ENCODE measurements around the gene STXBP5L.
A peak's percentile ranks its signal among the peaks of the same experiment; 100 is the strongest.
"Not testable (repeated sequence)": the region's sequence is repeated elsewhere in the genome, so short reads cannot be mapped to it uniquely, and the experiment has no call there.

STXBP5L gene

GRCh38 chr3:121232309-121233225 is 324.6 kb downstream of the STXBP5L start:
- DNase-seq = no peak

GRCh38 chr3:121243208-121243607 is 335.2 kb downstream of the STXBP5L start:
- DNase-seq = no peak

GRCh38 chr3:121252676-121253075 is 344.7 kb downstream of the STXBP5L start:
- no peak for DNase-seq

- DNase-seq = no peak
Measured at GRCh38 chr3:121269389-121269788, 361.4 kb downstream of the STXBP5L start.

- DNase-seq = no peak
Measured at GRCh38 chr3:121274411-121274810, 366.4 kb downstream of the STXBP5L start.

GRCh38 chr3:121295452-121295851 is 387.4 kb downstream of the STXBP5L start:
- DNase-seq = no peak

- peak; percentile 54 for DNase-seq
Measured at GRCh38 chr3:121295979-121296378, 388.0 kb downstream of the STXBP5L start.

- no peak for DNase-seq
Measured at GRCh38 chr3:121324320-121324719, 416.3 kb downstream of the STXBP5L start.

- DNase-seq = no peak
Measured at GRCh38 chr3:121330118-121330517, 422.1 kb downstream of the STXBP5L start.

- DNase-seq = no peak
Measured at GRCh38 chr3:121330634-121331033, 422.6 kb downstream of the STXBP5L start.

GRCh38 chr3:121355960-121356359 is 448.0 kb downstream of the STXBP5L start:
- not testable (repeated sequence) for DNase-seq

- DNase-seq = no peak
Measured at GRCh38 chr3:121362035-121362734, 454.2 kb downstream of the STXBP5L start.

- DNase-seq = not testable (repeated sequence)
Measured at GRCh38 chr3:121388308-121388707, 480.3 kb downstream of the STXBP5L start.

- DNase-seq = not testable (repeated sequence)
Measured at GRCh38 chr3:121395967-121396366, 488.0 kb downstream of the STXBP5L start.

GRCh38 chr3:121398051-121398450 is 490.0 kb downstream of the STXBP5L start:
- DNase-seq = not testable (repeated sequence)

- DNase-seq = no peak
Measured at GRCh38 chr3:121399820-121400219, 491.8 kb downstream of the STXBP5L start.

GRCh38 chr3:121405631-121406030 is 497.6 kb downstream of the STXBP5L start:
- no peak for DNase-seq

GRCh38 chr3:121411523-121411922 is 503.5 kb downstream of the STXBP5L start:
- peak; percentile 32 for DNase-seq

GRCh38 chr3:121414924-121415323 is 506.9 kb downstream of the STXBP5L start:
- DNase-seq = no peak

- no peak for DNase-seq
Measured at GRCh38 chr3:121418182-121418581, 510.2 kb downstream of the STXBP5L start.

GRCh38 chr3:121424549-121424948 is 516.5 kb downstream of the STXBP5L start:
- no peak for DNase-seq

GRCh38 chr3:121430664-121431215 is 522.7 kb downstream of the STXBP5L start:
- DNase-seq = no peak

GRCh38 chr3:121431726-121432517 is 523.9 kb downstream of the STXBP5L start:
- peak; percentile 4 for DNase-seq

Data from HCEC 1CT (cell line).